ENCODE data around the gene HIKESHI.

HIKESHI gene

GRCh38 chr11:86377972-86378371, 75.9 kb downstream of the HIKESHI start:
- Histone ChIP-seq H3K4me1 (ENCODE audit: control insufficient read depth, insufficient read depth, low read length) (no peaks in the 10 kb centered on the region), H3K27me3 (replicated peaks; ENCODE audit: control insufficient read depth, insufficient read depth, low read length) (no peaks in the 10 kb centered on the region), H3K36me3 (ENCODE audit: control insufficient read depth, insufficient read depth, low read length, severe bottlenecking) (no peaks in the 10 kb centered on the region), H3K9me3 (ENCODE audit: control insufficient read depth, low read length) (peaks cover 5% of the 10 kb centered on the region), H3K4me3 (ENCODE audit: low read length) (no peak overlapping the region), H3K9ac (ENCODE audit: low read length) (no peak overlapping the region)
- DNase-seq (ENCODE audit: low read depth): no peak

DNA sequence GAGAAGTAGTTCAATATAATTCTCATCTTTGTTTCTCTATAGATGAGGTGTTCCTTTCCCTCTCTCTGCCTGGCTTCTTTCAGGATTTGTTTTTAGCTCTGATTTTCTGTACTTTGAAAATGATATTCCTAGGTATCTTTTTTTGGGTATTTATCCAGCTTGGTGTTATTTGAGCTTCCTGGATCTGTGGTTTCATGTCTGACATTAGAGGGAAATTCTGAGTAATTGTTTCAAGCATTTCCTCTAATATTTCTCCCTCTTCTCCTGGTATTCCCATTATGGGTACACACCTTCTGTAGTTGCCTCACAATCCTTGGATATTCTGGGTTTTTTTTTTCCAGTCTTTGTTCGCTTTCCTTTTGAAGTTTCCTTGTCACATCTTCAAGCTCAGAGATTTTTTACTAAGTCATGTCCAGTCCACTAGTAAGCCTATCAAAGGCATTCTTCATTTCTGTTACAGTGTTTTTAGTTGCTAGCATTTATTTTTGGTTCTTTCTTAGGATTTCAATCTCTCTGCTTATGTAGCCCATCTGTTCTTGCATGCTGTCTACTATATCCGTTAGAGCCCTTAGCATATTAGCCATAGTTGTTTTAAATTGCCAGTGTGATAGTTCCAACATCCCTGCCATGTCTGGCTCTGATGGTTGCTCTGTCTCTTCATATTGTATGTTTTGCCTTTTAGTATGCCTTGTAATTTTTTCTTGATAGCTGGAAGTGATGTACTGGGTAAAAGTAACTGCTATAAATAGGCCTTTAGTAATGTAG, 78.4 kb downstream of the HIKESHI start:
- H3K9ac ChIP-seq (ENCODE audit: low read length): no peak overlapping the region
- DNase-seq (ENCODE audit: low read depth): no peak
- H3K4me3 ChIP-seq (ENCODE audit: low read length): no peak overlapping the region
- peaks cover 5% of the 10 kb centered on the region for H3K9me3 ChIP-seq (ENCODE audit: control insufficient read depth, low read length)
- no peaks in the 10 kb centered on the region for H3K27me3 ChIP-seq (replicated peaks; ENCODE audit: control insufficient read depth, insufficient read depth, low read length)
- H3K4me1 ChIP-seq (ENCODE audit: control insufficient read depth, insufficient read depth, low read length): no peaks in the 10 kb centered on the region
- no peaks in the 10 kb centered on the region for H3K36me3 ChIP-seq (ENCODE audit: control insufficient read depth, insufficient read depth, low read length, severe bottlenecking)

- Histone ChIP-seq H3K27me3 (replicated peaks; ENCODE audit: control insufficient read depth, insufficient read depth, low read length) (no peaks in the 10 kb centered on the region), H3K9ac (ENCODE audit: low read length) (no peak overlapping the region), H3K4me1 (ENCODE audit: control insufficient read depth, insufficient read depth, low read length) (peaks cover 6% of the 10 kb centered on the region), H3K9me3 (ENCODE audit: control insufficient read depth, low read length) (peaks cover 5% of the 10 kb centered on the region), H3K36me3 (ENCODE audit: control insufficient read depth, insufficient read depth, low read length, severe bottlenecking) (no peaks in the 10 kb centered on the region), H3K4me3 (ENCODE audit: low read length) (no peak overlapping the region)
- DNase-seq (ENCODE audit: low read depth): peak; percentile 64
Observed at GRCh38 chr11:86383041-86383955, 81.3 kb downstream of the HIKESHI start.

DNA sequence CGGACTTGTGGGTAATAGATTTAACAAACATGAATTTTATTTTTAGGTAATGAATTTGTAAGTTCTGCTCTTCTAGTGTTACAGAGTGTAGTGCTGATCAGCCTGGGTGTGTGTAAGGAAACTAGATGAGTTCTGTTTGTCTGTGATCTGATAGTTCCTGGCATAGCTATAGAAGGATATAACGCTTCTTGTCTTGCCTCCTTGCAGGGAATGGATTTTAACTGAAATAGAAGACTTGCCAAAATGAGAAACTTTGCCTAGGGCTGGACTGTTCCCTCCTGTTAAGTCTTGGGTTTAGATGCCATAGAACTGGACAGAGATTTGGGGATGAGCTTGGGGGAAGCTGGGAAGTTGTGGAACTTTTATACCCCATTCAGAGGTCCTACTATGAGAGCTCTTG, 84.2 kb downstream of the HIKESHI start:
- Histone ChIP-seq H3K27me3 (replicated peaks; ENCODE audit: control insufficient read depth, insufficient read depth, low read length) (no peaks in the 10 kb centered on the region), H3K9me3 (ENCODE audit: control insufficient read depth, low read length) (no peaks in the 10 kb centered on the region), H3K9ac (ENCODE audit: low read length) (no peak overlapping the region), H3K36me3 (ENCODE audit: control insufficient read depth, insufficient read depth, low read length, severe bottlenecking) (no peaks in the 10 kb centered on the region), H3K4me3 (ENCODE audit: low read length) (peak overlapping the region; percentile 29), H3K4me1 (ENCODE audit: control insufficient read depth, insufficient read depth, low read length) (peaks cover 6% of the 10 kb centered on the region)
- no peak for DNase-seq (ENCODE audit: low read depth)

DNA sequence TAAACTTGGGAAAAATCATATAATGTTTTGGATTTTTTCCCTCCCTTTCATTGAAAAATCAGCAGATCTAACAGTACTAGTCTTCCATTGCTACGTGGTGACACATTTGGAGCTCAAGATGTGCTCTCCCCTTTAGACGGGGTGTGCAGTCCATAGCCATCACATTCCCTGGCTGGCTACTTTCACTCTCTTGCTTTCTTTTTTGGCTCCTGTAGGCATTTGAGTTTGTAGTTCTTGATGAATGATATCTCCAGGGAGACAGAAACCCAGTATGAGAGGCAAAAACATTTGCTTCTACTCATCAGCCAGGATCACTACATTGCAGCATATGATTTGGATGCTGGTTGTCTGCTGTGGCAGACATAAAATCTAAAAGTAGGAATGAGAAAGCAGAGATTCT, 84.7 kb downstream of the HIKESHI start:
- Histone ChIP-seq H3K27me3 (replicated peaks; ENCODE audit: control insufficient read depth, insufficient read depth, low read length) (no peaks in the 10 kb centered on the region), H3K36me3 (ENCODE audit: control insufficient read depth, insufficient read depth, low read length, severe bottlenecking) (no peaks in the 10 kb centered on the region), H3K9me3 (ENCODE audit: control insufficient read depth, low read length) (no peaks in the 10 kb centered on the region), H3K9ac (ENCODE audit: low read length) (no peak overlapping the region), H3K4me1 (ENCODE audit: control insufficient read depth, insufficient read depth, low read length) (peaks cover 6% of the 10 kb centered on the region), H3K4me3 (ENCODE audit: low read length) (peak overlapping the region; percentile 29)
- no peak for DNase-seq (ENCODE audit: low read depth)

- Histone ChIP-seq H3K36me3 (ENCODE audit: control insufficient read depth, insufficient read depth, low read length, severe bottlenecking) (no peaks in the 10 kb centered on the region), H3K9ac (ENCODE audit: low read length) (no peak overlapping the region), H3K9me3 (ENCODE audit: control insufficient read depth, low read length) (no peaks in the 10 kb centered on the region), H3K4me3 (ENCODE audit: low read length) (no peak overlapping the region), H3K27me3 (replicated peaks; ENCODE audit: control insufficient read depth, insufficient read depth, low read length) (no peaks in the 10 kb centered on the region), H3K4me1 (ENCODE audit: control insufficient read depth, insufficient read depth, low read length) (peaks cover 6% of the 10 kb centered on the region)
- no peak for DNase-seq (ENCODE audit: low read depth)
Observed at GRCh38 chr11:86388198-86388597, 86.2 kb downstream of the HIKESHI start.

GRCh38 chr11:86390487-86390886, 88.4 kb downstream of the HIKESHI start:
- no peak overlapping the region for H3K9ac ChIP-seq (ENCODE audit: low read length)
- no peaks in the 10 kb centered on the region for H3K9me3 ChIP-seq (ENCODE audit: control insufficient read depth, low read length)
- H3K4me3 ChIP-seq (ENCODE audit: low read length): no peak overlapping the region
- H3K36me3 ChIP-seq (ENCODE audit: control insufficient read depth, insufficient read depth, low read length, severe bottlenecking): no peaks in the 10 kb centered on the region
- no peak for DNase-seq (ENCODE audit: low read depth)
- H3K4me1 ChIP-seq (ENCODE audit: control insufficient read depth, insufficient read depth, low read length): peaks cover 23% of the 10 kb centered on the region
- no peaks in the 10 kb centered on the region for H3K27me3 ChIP-seq (replicated peaks; ENCODE audit: control insufficient read depth, insufficient read depth, low read length)

DNA sequence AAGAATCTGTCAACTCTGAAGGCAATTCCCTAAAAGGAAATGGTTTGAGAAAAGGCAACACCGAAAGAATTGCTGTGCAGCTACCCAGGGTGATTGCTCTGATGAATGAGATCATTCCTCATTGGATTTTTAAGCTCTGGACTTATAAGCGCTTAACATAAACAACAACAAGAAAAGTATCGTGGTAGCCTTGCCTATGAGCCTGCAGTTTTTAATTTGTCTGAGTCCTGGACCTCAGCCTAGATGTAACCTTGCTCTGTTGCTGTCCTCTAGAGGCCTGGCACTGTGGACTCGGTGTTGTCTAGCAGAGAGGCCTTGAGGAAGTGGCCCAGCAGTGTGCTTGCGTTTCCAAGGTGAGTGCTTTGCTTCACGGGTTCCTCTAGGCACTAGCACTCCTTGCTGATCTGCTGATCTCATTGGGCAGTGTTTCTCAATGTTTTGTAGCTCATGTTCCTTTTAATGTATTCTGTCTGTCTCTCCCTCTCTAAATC, 93.1 kb downstream of the HIKESHI start:
- H3K9ac ChIP-seq (ENCODE audit: low read length): no peak overlapping the region
- H3K4me1 ChIP-seq (ENCODE audit: control insufficient read depth, insufficient read depth, low read length): peaks cover 24% of the 10 kb centered on the region
- H3K4me3 ChIP-seq (ENCODE audit: low read length): no peak overlapping the region
- H3K36me3 ChIP-seq (ENCODE audit: control insufficient read depth, insufficient read depth, low read length, severe bottlenecking): no peaks in the 10 kb centered on the region
- H3K27me3 ChIP-seq (replicated peaks; ENCODE audit: control insufficient read depth, insufficient read depth, low read length): no peaks in the 10 kb centered on the region
- no peaks in the 10 kb centered on the region for H3K9me3 ChIP-seq (ENCODE audit: control insufficient read depth, low read length)
- DNase-seq (ENCODE audit: low read depth): peak; percentile 45

Data from adipocyte (in vitro differentiated cells).